ENCODE measurements around the gene APOBEC4. TPM values are rescaled to one million over a fixed set of nuclear protein-coding genes. Genes with fewer than 3 reads are reported as not detected.
A peak's percentile ranks its signal among the peaks of the same experiment; 100 is the strongest.

Gene APOBEC4
- total and polyA plus RNA-seq, 9 donors = not detected

- H3K4me1 ChIP-seq (ENCODE audit: control insufficient read depth, insufficient read depth, low read length) = peaks cover 4% of the 10 kb centered on the region
- DNase-seq = no peak
- WGBS (ENCODE audit: insufficient coverage) = 36% methylated on average over 3 of the region's 5 CpGs
- no peaks in the 10 kb centered on the region for H3K36me3 ChIP-seq (ENCODE audit: control insufficient read depth, insufficient read depth, low read length)
- H3K4me3 ChIP-seq (ENCODE audit: low read length) = no peak overlapping the region
- no peaks in the 10 kb centered on the region for H3K9me3 ChIP-seq (replicated peaks; ENCODE audit: control insufficient read depth, low read depth, low read length)
- no peaks in the 10 kb centered on the region for H3K27me3 ChIP-seq (ENCODE audit: control insufficient read depth, insufficient read depth, low read length)
- no peak overlapping the region for H3K27ac ChIP-seq (ENCODE audit: low read length)
Observed at GRCh38 chr1:183651612-183652011, 1.5 kb downstream of the APOBEC4 start.

GRCh38 chr1:183648042-183648441, 5.1 kb downstream of the APOBEC4 start:
- H3K4me3 ChIP-seq (ENCODE audit: low read length) = no peak overlapping the region
- peaks cover 2% of the 10 kb centered on the region for H3K4me1 ChIP-seq (ENCODE audit: control insufficient read depth, insufficient read depth, low read length)
- no peaks in the 10 kb centered on the region for H3K36me3 ChIP-seq (ENCODE audit: control insufficient read depth, insufficient read depth, low read length)
- no peaks in the 10 kb centered on the region for H3K27me3 ChIP-seq (ENCODE audit: control insufficient read depth, insufficient read depth, low read length)
- DNase-seq = no peak
- no peaks in the 10 kb centered on the region for H3K9me3 ChIP-seq (replicated peaks; ENCODE audit: control insufficient read depth, low read depth, low read length)
- H3K27ac ChIP-seq (ENCODE audit: low read length) = no peak overlapping the region
- 89% methylated on average over 6 of the region's 8 CpGs for WGBS (ENCODE audit: insufficient coverage)

- Histone ChIP-seq H3K4me3 (ENCODE audit: low read length) (no peak overlapping the region), H3K9me3 (replicated peaks; ENCODE audit: control insufficient read depth, low read depth, low read length) (no peaks in the 10 kb centered on the region), H3K36me3 (ENCODE audit: control insufficient read depth, insufficient read depth, low read length) (no peaks in the 10 kb centered on the region), H3K4me1 (ENCODE audit: control insufficient read depth, insufficient read depth, low read length) (no peaks in the 10 kb centered on the region), H3K27me3 (ENCODE audit: control insufficient read depth, insufficient read depth, low read length) (no peaks in the 10 kb centered on the region), H3K27ac (ENCODE audit: low read length) (no peak overlapping the region)
- DNase-seq = no peak
Observed at GRCh38 chr1:183646776-183647175, 6.3 kb downstream of the APOBEC4 start.

- DNase-seq = no peak
- Histone ChIP-seq H3K9me3 (replicated peaks; ENCODE audit: control insufficient read depth, low read depth, low read length) (no peaks in the 10 kb centered on the region), H3K4me1 (ENCODE audit: control insufficient read depth, insufficient read depth, low read length) (no peaks in the 10 kb centered on the region), H3K27ac (ENCODE audit: low read length) (no peak overlapping the region), H3K27me3 (ENCODE audit: control insufficient read depth, insufficient read depth, low read length) (peaks cover 5% of the 10 kb centered on the region), H3K36me3 (ENCODE audit: control insufficient read depth, insufficient read depth, low read length) (no peaks in the 10 kb centered on the region), H3K4me3 (ENCODE audit: low read length) (no peak overlapping the region)
- 76% methylated on average over 4 of the region's 5 CpGs for WGBS (ENCODE audit: insufficient coverage)
Observed at GRCh38 chr1:183645531-183645930, 7.6 kb downstream of the APOBEC4 start.

GRCh38 chr1:183642166-183642565, 10.9 kb downstream of the APOBEC4 start:
- Histone ChIP-seq H3K36me3 (ENCODE audit: control insufficient read depth, insufficient read depth, low read length) (no peaks in the 10 kb centered on the region), H3K27ac (ENCODE audit: low read length) (no peak overlapping the region), H3K27me3 (ENCODE audit: control insufficient read depth, insufficient read depth, low read length) (peaks cover 5% of the 10 kb centered on the region), H3K9me3 (replicated peaks; ENCODE audit: control insufficient read depth, low read depth, low read length) (no peaks in the 10 kb centered on the region), H3K4me1 (ENCODE audit: control insufficient read depth, insufficient read depth, low read length) (no peaks in the 10 kb centered on the region), H3K4me3 (ENCODE audit: low read length) (no peak overlapping the region)
- DNase-seq = no peak
- WGBS (ENCODE audit: insufficient coverage) = no CpG with 5 or more reads among the region's 3 CpGs

GRCh38 chr1:183640193-183640592, 12.9 kb downstream of the APOBEC4 start:
- Histone ChIP-seq H3K27me3 (ENCODE audit: control insufficient read depth, insufficient read depth, low read length) (peaks cover 8% of the 10 kb centered on the region), H3K4me1 (ENCODE audit: control insufficient read depth, insufficient read depth, low read length) (peaks cover 4% of the 10 kb centered on the region), H3K9me3 (replicated peaks; ENCODE audit: control insufficient read depth, low read depth, low read length) (no peaks in the 10 kb centered on the region), H3K36me3 (ENCODE audit: control insufficient read depth, insufficient read depth, low read length) (no peaks in the 10 kb centered on the region), H3K4me3 (ENCODE audit: low read length) (no peak overlapping the region), H3K27ac (ENCODE audit: low read length) (no peak overlapping the region)
- no CpG with 5 or more reads among the region's 1 CpG for WGBS (ENCODE audit: insufficient coverage)
- DNase-seq = no peak

- Histone ChIP-seq H3K27me3 (ENCODE audit: control insufficient read depth, insufficient read depth, low read length) (peaks cover 8% of the 10 kb centered on the region), H3K9me3 (replicated peaks; ENCODE audit: control insufficient read depth, low read depth, low read length) (no peaks in the 10 kb centered on the region), H3K36me3 (ENCODE audit: control insufficient read depth, insufficient read depth, low read length) (no peaks in the 10 kb centered on the region), H3K4me1 (ENCODE audit: control insufficient read depth, insufficient read depth, low read length) (peaks cover 4% of the 10 kb centered on the region), H3K4me3 (ENCODE audit: low read length) (no peak overlapping the region), H3K27ac (ENCODE audit: low read length) (no peak overlapping the region)
- DNase-seq = no peak
- WGBS (ENCODE audit: insufficient coverage) = no CpG with 5 or more reads among the region's 7 CpGs
Observed at GRCh38 chr1:183638649-183639387, 14.3 kb downstream of the APOBEC4 start.

GRCh38 chr1:183636783-183637182, 16.3 kb downstream of the APOBEC4 start:
- DNase-seq = no peak
- H3K36me3 ChIP-seq (ENCODE audit: control insufficient read depth, insufficient read depth, low read length) = no peaks in the 10 kb centered on the region
- 54% methylated on average over 3 of the region's 5 CpGs for WGBS (ENCODE audit: insufficient coverage)
- no peak overlapping the region for H3K4me3 ChIP-seq (ENCODE audit: low read length)
- H3K27me3 ChIP-seq (ENCODE audit: control insufficient read depth, insufficient read depth, low read length) = peaks cover 8% of the 10 kb centered on the region
- peaks cover 6% of the 10 kb centered on the region for H3K4me1 ChIP-seq (ENCODE audit: control insufficient read depth, insufficient read depth, low read length)
- no peak overlapping the region for H3K27ac ChIP-seq (ENCODE audit: low read length)
- no peaks in the 10 kb centered on the region for H3K9me3 ChIP-seq (replicated peaks; ENCODE audit: control insufficient read depth, low read depth, low read length)

GRCh38 chr1:183636334-183636682, 16.8 kb downstream of the APOBEC4 start:
- WGBS (ENCODE audit: insufficient coverage) = 6% methylated on average over 15 of the region's 15 CpGs
- Histone ChIP-seq H3K27me3 (ENCODE audit: control insufficient read depth, insufficient read depth, low read length) (peaks cover 7% of the 10 kb centered on the region), H3K36me3 (ENCODE audit: control insufficient read depth, insufficient read depth, low read length) (no peaks in the 10 kb centered on the region), H3K4me3 (ENCODE audit: low read length) (peak overlapping the region; percentile 80), H3K27ac (ENCODE audit: low read length) (peak overlapping the region; percentile 40), H3K9me3 (replicated peaks; ENCODE audit: control insufficient read depth, low read depth, low read length) (no peaks in the 10 kb centered on the region), H3K4me1 (ENCODE audit: control insufficient read depth, insufficient read depth, low read length) (peaks cover 6% of the 10 kb centered on the region)
- no peak for DNase-seq

GRCh38 chr1:183635606-183636333, 17.3 kb downstream of the APOBEC4 start, which contains the start of gene ARPC5:
TSS of gene ARPC5 (minus strand) at chr1:183635783. CDS start at chr1:183635659, 124 bp downstream.
- H3K27me3 ChIP-seq (ENCODE audit: control insufficient read depth, insufficient read depth, low read length) = peaks cover 4% of the 10 kb centered on the region
- peak; percentile 99 for DNase-seq
- no peaks in the 10 kb centered on the region for H3K9me3 ChIP-seq (replicated peaks; ENCODE audit: control insufficient read depth, low read depth, low read length)
- H3K4me1 ChIP-seq (ENCODE audit: control insufficient read depth, insufficient read depth, low read length) = peaks cover 6% of the 10 kb centered on the region
- peaks cover 2% of the 10 kb centered on the region for H3K36me3 ChIP-seq (ENCODE audit: control insufficient read depth, insufficient read depth, low read length)
- H3K4me3 ChIP-seq (ENCODE audit: low read length) = peak within 1 kb of the TSS; percentile 80
- peak within 1 kb of the TSS; percentile 89 for H3K27ac ChIP-seq (ENCODE audit: low read length)
- WGBS (ENCODE audit: insufficient coverage) = under 1% methylated on average over 63 of the region's 65 CpGs

All from muscle of leg (tissue), 11 donors.